Activated T-helper 1 cell treated with Interleukin-2 at 50 U/mL for 16 hours (primary cell): ENCODE data around the gene SLC26A6.

ENCODE experiments used
- DNase-seq: peaks from one replicate; pipeline ENCODE4 v3.0.0-alpha.2; 2020; ENCODE audit warnings: low read depth

The SLC26A6 gene

GRCh38 chr3:48661501-48662144 lies 26.4 kb upstream of the SLC26A6 start:
- DNase-seq: peak; percentile 61

- DNase-seq: no peak
Measured at GRCh38 chr3:48660800-48661400, 25.6 kb upstream of the SLC26A6 start.

GRCh38 chr3:48656841-48657281 lies 21.6 kb upstream of the SLC26A6 start:
- DNase-seq: no peak

GRCh38 chr3:48656061-48656840 lies 21.0 kb upstream of the SLC26A6 start:
- peak; percentile 73 for DNase-seq

- DNase-seq: peak; percentile 29
Measured at GRCh38 chr3:48655606-48656005, 20.3 kb upstream of the SLC26A6 start.

- no peak for DNase-seq
Measured at GRCh38 chr3:48655063-48655462, 19.8 kb upstream of the SLC26A6 start.

GRCh38 chr3:48652923-48653715 lies 17.9 kb upstream of the SLC26A6 start:
- DNase-seq: no peak

GRCh38 chr3:48651771-48652170 lies 16.5 kb upstream of the SLC26A6 start:
- DNase-seq: no peak

GRCh38 chr3:48650723-48651122 lies 15.5 kb upstream of the SLC26A6 start:
- no peak for DNase-seq

GRCh38 chr3:48648188-48648850 lies 13.1 kb upstream of the SLC26A6 start:
- DNase-seq: no peak

GRCh38 chr3:48647714-48648113 lies 12.5 kb upstream of the SLC26A6 start:
- no peak for DNase-seq

GRCh38 chr3:48644898-48645760 lies 9.9 kb upstream of the SLC26A6 start:
- no peak for DNase-seq

GRCh38 chr3:48642605-48643004 lies 7.3 kb upstream of the SLC26A6 start:
- no peak for DNase-seq

- no peak for DNase-seq
Measured at GRCh38 chr3:48641396-48641795, 6.1 kb upstream of the SLC26A6 start.

GRCh38 chr3:48639944-48640606 lies 4.8 kb upstream of the SLC26A6 start:
- no peak for DNase-seq

- DNase-seq: no peak
Measured at GRCh38 chr3:48637305-48637704, 2.0 kb upstream of the SLC26A6 start.

GRCh38 chr3:48636149-48636655 lies 941 bp upstream of the SLC26A6 start:
- DNase-seq: no peak

GRCh38 chr3:48634661-48635221 lies 520 bp downstream of the SLC26A6 start:
- DNase-seq: peak; percentile 10

GRCh38 chr3:48633743-48634142 lies 1.5 kb downstream of the SLC26A6 start:
- no peak for DNase-seq

- DNase-seq: no peak
Measured at GRCh38 chr3:48633256-48633655, 2.0 kb downstream of the SLC26A6 start.
